ENCODE results near the gene ARMC6.
"Not testable (repeated sequence)": the region's sequence is repeated elsewhere in the genome, so short reads cannot be mapped to it uniquely, and the experiment has no call there.

ARMC6 gene

DNA sequence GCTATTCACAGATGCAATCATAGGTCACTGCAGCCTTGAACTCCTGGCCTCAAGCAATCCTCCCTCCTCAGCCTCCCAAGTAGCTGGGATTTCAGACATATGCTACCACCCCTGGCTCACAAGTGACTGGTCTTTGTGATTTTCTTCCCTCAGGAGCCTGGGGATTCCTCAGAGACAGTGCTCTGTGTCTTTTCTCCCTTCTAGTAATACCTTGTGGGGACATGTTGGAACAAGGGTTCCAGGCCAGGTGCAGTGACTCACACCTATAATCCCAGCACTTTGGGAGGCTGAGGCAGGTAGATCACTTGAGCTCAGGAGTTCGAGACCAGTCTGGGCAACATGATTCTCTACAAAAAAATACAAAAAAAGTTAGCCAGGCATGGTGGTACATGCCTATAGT, 10.0 kb upstream of the ARMC6 start:
- DNase-seq = not testable (repeated sequence)

DNA sequence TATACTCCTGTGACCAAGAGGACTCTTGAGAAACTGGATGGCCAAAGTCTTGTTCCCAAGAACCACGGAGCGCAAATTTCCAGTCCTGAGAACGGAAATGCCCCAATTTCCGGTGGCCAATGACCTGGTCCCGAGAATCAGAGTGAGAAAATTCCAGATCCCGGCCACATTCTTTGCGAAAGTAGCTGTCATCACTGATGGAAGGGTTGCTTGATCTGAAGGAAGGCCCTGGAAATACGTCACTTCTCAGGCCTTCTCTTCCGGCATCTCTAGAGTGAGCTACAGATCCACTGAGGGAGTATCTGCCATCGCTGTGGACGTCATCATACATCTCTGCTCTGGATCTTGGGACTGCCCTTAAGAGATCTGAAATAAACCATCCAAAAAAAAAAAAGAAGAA, 7.5 kb upstream of the ARMC6 start:
- no peak for DNase-seq

DNA sequence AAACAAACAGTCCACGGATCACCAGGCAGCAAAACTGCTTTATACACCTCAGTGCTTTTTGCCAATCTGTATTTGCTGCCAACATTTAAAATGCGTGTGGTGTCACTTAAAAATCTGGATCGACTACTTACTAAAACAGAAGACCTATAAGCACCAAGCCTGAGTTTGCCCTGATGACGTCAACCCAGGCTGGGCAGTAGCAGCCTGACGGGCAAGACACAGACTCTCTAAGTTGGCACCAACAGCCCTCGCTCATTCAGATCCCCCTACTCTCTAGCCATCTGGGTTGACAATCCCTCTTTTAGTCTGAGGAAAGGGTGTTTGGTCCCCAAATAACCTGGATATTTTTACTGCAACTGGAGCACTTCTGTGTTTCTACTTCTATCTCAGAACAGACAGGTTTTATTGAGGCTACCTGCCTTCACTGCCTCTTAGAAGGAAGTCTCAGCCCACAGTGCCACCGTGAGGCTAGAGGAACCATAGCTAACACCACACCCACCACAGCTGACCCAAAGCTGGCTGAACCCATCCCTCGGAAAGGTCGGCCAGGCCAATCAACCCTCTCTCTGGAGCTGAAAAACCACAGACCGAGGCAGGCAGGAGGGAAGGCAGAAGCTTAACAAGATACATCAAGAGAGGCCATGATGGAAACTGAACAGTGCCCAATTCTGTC, 7.0 kb upstream of the ARMC6 start:
- no peak for DNase-seq

DNA sequence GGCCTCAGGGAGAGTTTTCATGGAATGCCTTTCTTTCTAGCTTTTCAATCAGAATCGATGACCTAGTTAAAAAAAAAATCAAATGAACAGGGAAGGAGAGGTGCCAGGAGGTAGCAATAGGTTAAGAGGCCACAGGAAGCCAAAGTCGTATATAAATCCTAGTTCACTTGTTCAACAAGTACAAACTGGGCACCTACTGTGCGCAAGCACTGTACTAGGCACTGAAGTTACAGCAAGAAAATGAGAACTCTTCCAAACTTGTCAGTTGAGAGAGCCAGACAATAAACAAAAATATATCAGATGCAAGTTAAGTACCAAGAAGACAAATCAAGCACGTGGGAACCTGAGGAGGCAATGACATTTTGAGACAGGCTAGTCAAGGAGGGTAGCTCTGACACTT, 6.2 kb upstream of the ARMC6 start:
- no peak for DNase-seq

- no peak for DNase-seq
Measured at GRCh38 chr19:19028526-19028925, 4.9 kb upstream of the ARMC6 start.

DNA sequence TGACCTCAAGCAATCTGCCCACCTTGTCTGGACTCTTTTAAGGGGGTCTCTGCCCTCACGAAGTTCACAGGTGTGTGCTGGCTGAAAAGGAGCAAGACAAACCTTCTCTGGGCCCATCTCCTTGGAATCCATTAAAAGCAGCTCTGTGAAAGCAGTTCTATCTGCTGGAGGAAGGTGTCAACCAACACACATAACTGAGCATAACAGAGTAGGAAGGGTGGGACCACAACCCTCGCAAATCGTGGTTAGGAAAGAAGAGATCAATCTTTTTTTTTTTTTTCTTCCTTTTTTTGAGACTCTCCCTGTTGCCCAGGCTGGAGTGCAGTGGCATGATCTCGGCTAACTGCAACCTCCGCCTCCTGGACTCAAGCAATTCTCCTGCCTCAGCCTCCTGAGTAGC, 1.5 kb upstream of the ARMC6 start:
- no peak for DNase-seq

- peak; percentile 57 to 82 (median 68) for DNase-seq
Measured at GRCh38 chr19:19032420-19033175, 805 bp upstream of the ARMC6 start.

- no peak for DNase-seq
Measured at GRCh38 chr19:19033176-19033425, 302 bp upstream of the ARMC6 start.

- DNase-seq = peak; percentile 37 to 68 (median 50)
Measured at GRCh38 chr19:19034204-19034624, 811 bp downstream of the ARMC6 start.

GRCh38 chr19:19039901-19040300, 6.5 kb downstream of the ARMC6 start:
- peak in 3 of 6 experiments; percentile 12 to 51 (median 38) for DNase-seq

DNA sequence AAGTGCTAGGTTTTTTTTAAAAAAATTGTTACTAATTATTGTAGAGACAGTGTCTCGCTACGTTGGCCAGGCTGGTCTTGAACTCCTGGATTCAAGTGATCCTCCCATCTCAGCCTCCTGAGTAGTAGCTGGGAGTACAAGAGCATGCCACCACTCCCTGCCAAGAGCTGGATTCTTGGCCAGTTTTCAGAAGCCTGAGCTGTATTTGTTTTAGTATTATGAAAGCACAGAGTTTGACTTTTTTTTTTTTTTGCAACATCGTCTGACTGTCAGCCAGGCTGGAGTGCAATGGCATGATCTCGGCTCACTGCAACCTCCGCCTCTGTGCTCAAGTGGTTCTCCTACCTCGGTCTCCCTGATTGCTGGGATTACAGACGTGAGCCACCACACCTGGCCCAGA, 7.0 kb downstream of the ARMC6 start:
- DNase-seq = no peak

GRCh38 chr19:19042732-19043280, 9.4 kb downstream of the ARMC6 start:
- DNase-seq = no peak

DNA sequence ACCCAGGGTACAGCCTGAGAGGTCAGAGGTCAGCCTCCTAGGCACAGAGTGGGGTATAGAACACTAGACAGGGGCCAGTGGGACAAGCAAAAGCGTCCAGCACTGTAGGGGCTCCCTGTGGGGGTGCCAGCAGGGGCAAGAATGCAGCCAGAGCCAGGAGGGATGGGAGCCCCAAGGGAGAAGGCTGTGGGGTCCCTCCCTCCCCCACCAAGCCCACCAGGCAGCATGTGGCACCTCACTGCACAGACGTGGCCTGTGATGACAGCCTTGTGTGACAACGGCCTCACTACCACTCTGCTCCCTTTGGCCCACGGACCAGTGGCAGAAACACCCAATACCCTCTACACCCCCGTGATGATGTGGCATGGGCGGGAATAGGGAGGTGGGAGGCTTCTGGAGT, 10.1 kb downstream of the ARMC6 start:
- no peak for DNase-seq

GRCh38 chr19:19043881-19044280, 10.5 kb downstream of the ARMC6 start:
- DNase-seq = no peak

DNA sequence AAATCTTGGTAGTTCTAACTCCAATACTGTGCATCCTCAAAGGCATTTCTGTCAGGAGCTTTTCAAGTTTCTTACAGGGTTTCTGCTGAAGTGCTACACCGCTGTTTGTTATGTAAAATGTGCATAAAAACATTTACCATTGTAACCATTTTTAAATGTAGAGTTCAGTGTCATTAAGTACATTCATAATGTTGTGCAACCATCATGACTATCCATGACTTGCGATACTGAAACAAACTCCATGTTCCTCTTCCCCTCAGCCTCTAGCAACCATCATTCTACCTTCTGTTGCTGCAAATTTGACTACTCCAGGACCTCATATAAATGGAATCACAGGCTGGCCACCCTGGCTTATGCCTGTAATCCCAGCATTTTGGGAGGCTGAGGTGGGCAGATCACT, 16.0 kb downstream of the ARMC6 start:
- no peak for DNase-seq

- no peak for DNase-seq
Measured at GRCh38 chr19:19050104-19050503, 16.7 kb downstream of the ARMC6 start.

DNA sequence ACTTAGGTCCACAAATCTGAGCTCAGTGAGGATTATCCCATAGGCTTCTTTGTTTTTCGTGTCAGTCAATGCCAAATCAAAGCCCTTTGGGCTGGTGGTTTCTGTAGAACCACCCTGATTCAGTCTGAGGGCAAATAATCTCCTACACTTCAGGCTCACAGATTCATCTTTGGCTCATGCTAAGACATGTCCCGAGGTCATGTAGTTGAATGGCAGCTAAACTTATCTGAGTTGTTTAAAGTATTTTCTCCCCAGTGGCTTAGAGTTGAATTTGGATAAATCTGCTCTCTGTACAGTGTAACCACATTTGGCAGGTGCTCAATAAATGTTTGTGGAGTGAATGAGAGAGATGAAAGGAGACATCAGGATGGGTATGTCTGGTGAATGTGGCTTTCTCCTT, 17.3 kb downstream of the ARMC6 start:
- no peak for DNase-seq

DNA sequence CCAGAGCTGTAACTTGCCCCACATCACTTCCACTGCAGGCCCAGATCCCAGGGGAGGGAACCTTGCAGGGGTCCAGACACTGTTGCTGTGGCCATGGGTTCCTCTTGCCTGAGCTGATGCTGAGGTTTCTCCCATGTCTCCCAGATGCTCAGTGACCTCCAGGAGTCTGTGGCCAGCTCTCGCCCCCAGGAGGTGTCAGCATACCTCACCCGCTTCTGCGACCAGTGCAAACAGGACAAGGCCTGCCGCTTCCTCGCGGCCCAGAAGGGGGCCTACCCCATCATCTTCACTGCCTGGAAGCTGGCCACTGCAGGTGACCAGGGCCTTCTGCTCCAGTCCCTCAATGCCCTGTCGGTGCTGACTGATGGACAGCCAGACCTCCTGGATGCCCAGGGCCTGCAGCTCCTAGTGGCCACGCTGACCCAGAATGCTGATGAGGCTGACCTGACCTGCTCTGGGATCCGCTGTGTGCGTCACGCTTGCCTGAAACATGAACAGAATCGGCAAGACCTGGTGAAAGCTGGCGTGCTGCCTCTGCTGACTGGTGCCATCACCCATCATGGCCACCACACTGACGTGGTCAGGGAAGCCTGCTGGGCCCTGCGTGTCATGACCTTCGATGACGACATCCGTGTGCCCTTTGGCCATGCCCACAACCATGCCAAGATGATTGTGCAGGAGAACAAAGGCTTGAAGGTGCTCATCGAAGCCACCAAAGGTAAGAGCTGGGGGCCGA, 18.2 kb downstream of the ARMC6 start:
- no peak for DNase-seq

GRCh38 chr19:19052921-19053320, 19.5 kb downstream of the ARMC6 start:
- no peak for DNase-seq

- DNase-seq = peak; percentile 29 to 61 (median 50)
Measured at GRCh38 chr19:19053508-19054314, 20.3 kb downstream of the ARMC6 start.

- DNase-seq = no peak
Measured at GRCh38 chr19:19054315-19054938, 21.0 kb downstream of the ARMC6 start.

- no peak for DNase-seq
Measured at GRCh38 chr19:19054939-19055440, 21.6 kb downstream of the ARMC6 start.
